HCT116 (cell line): ENCODE measurements around the gene GRIK4. TPM values are rescaled to one million over a fixed set of nuclear protein-coding genes. Genes with fewer than 3 reads are reported as not detected.

ENCODE experiments used
- ATAC-seq: fragments of 200-7000 bp; cut with Tn5 transposase; 2 replicates; pipeline ENCODE4 v1.9.1; 2020; ENCODE audit warnings: mild to moderate bottlenecking, moderate library complexity
- BruUV-seq: library from RNA; stranded (reverse); fragments of 400-500 nt; replicated peaks from 2 replicates; lab custom pipeline; 2021; lab: Mats Ljungman, UMichigan
- CTCF ChIA-PET: fragments of 300-600 bp; sonication (Branson Sonifier 250); formaldehyde crosslinking; loops from one replicate; lab custom pipeline; 2021; ENCODE audit warnings: antibody characterized with exemption; lab: Charles Lee
- POLR2A ChIA-PET: fragments of 300-600, 350-600 bp; sonication (Branson Sonifier 250); formaldehyde crosslinking; loops from one replicate; lab custom pipeline; 2021; ENCODE audit warnings: antibody characterized with exemption; lab: Charles Lee
- RAD21 ChIA-PET, 2 experiments: fragments of 300-600 bp; sonication (Branson Sonifier 250); formaldehyde crosslinking; loops; one replicate each; lab custom pipeline; 2023; ENCODE audit warnings: low total read pairs in 2 of 2; ENCODE audit not compliant: uncharacterized antibody in 2 of 2, unreplicated experiment in 2 of 2, low non-redundant PET in 1 of 2; lab: Charles Lee
- DNase-seq: peaks from one replicate; pipeline ENCODE4 v3.0.0-alpha.2; 2010; ENCODE audit warnings: low read depth, low spot score
- H2AFZ ChIP-seq: fragments of 200-600 bp; shearing (Covaris generic), sonication (generic); 2 replicates; pipeline ENCODE4 v1.6.1; 2017; ENCODE audit warnings: low read depth, mixed run types, mixed read lengths, antibody characterized with exemption, low read length; ENCODE audit not compliant: poor library complexity, severe bottlenecking
- H3K27ac ChIP-seq: 2 replicates; pipeline ENCODE4 v1.5.1; 2012; ENCODE audit warnings: low read depth, low read length
- H3K27me3 ChIP-seq: fragments of 200-600 bp; sonication (generic); 2 replicates; pipeline ENCODE4 v1.6.1; 2016; ENCODE audit warnings: mixed run types, low read length, mixed read lengths; ENCODE audit not compliant: insufficient read depth
- H3K36me3 ChIP-seq, 2 experiments: fragments of 200-500 bp in 1 of 2; fragments of 200-600 bp in 1 of 2; sonication (Bioruptor generic) in 1 of 2; sonication (generic) in 1 of 2; 2 replicates each; pipeline versions ENCODE4 v1.5.1 to v1.6.1; 2014 to 2016; ENCODE audit warnings: low read length in 2 of 2, inconsistent platforms in 1 of 2, mixed read lengths in 1 of 2, mixed run types in 1 of 2; ENCODE audit not compliant: insufficient read depth in 2 of 2, control insufficient read depth in 1 of 2
- H3K4me1 ChIP-seq, 2 experiments: fragments of 200-600 bp in 1 of 2; sonication (generic) in 1 of 2; 2 replicates each; pipeline versions ENCODE4 v1.5.1 to v1.6.1; 2012 to 2017; ENCODE audit warnings: low read length in 2 of 2, inconsistent platforms in 1 of 2, mild to moderate bottlenecking in 1 of 2, mixed read lengths in 1 of 2, mixed run types in 1 of 2, moderate library complexity in 1 of 2; ENCODE audit not compliant: insufficient read depth in 2 of 2, control insufficient read depth in 1 of 2
- H3K4me2 ChIP-seq: fragments of 200-600 bp; sonication (generic); 2 replicates; pipeline ENCODE4 v1.6.1; 2017; ENCODE audit warnings: mixed run types, low read length, mixed read lengths
- H3K4me3 ChIP-seq, 2 experiments: fragments of 200-600 bp in 1 of 2; sonication (generic) in 1 of 2; replicated peaks in 1 of 2; 2 replicates each; pipeline ENCODE4 v1.5.1; 2011 to 2016; ENCODE audit warnings: low read length in 2 of 2, control low read depth in 1 of 2, low read depth in 1 of 2, mild to moderate bottlenecking in 1 of 2, mixed read lengths in 1 of 2, mixed run types in 1 of 2
- H3K79me2 ChIP-seq: fragments of 200-600 bp; sonication (generic); 2 replicates; pipeline ENCODE4 v1.6.1; 2017; ENCODE audit warnings: mild to moderate bottlenecking, mixed run types, low read length, moderate library complexity, mixed read lengths; ENCODE audit not compliant: insufficient read depth
- H3K9ac ChIP-seq: fragments of 200-600 bp; sonication (generic); 2 replicates; pipeline ENCODE4 v1.6.1; 2016; ENCODE audit warnings: low read length, mixed read lengths
- H3K9me2 ChIP-seq: fragments of 200-600 bp; sonication (generic), shearing (Covaris generic); 2 replicates; pipeline ENCODE4 v1.6.1; 2017; ENCODE audit warnings: mixed run types, mild to moderate bottlenecking, moderate library complexity; ENCODE audit not compliant: insufficient read depth
- H3K9me3 ChIP-seq, 2 experiments: fragments of 200-500 bp in 1 of 2; fragments of 200-600 bp in 1 of 2; sonication (Bioruptor generic) in 1 of 2; sonication (generic) in 1 of 2; 2 replicates each; pipeline ENCODE4 v1.6.1; 2014 to 2017; ENCODE audit warnings: low read length in 2 of 2, mixed read lengths in 2 of 2, inconsistent platforms in 1 of 2, low read depth in 1 of 2, mild to moderate bottlenecking in 1 of 2, mixed run types in 1 of 2, moderate library complexity in 1 of 2; ENCODE audit not compliant: control insufficient read depth in 1 of 2, insufficient read depth in 1 of 2
- H4K20me1 ChIP-seq: fragments of 200-600 bp; sonication (generic), shearing (Covaris generic); 2 replicates; pipeline ENCODE4 v1.6.1; 2017; ENCODE audit warnings: mixed run types, mild to moderate bottlenecking, moderate library complexity; ENCODE audit not compliant: insufficient read depth
- CEBPB ChIP-seq: IDR thresholded peaks from 2 replicates; pipeline ENCODE4 v1.6.1; 2012; ENCODE audit warnings: low read depth
- EGR1 ChIP-seq: IDR thresholded peaks from 2 replicates; pipeline ENCODE4 v1.6.1; 2012; ENCODE audit warnings: low read depth
- EZH2 ChIP-seq: fragments of 200-600 bp; sonication (generic); IDR thresholded peaks from 2 replicates; pipeline ENCODE4 v1.6.1; 2017; ENCODE audit warnings: antibody characterized with exemption, mixed run types
- EZH2phosphoT487 ChIP-seq: fragments of 200-600 bp; IDR thresholded peaks from 2 replicates; pipeline ENCODE4 v1.6.1; 2018; ENCODE audit warnings: antibody characterized with exemption, borderline replicate concordance
- JUND ChIP-seq: IDR thresholded peaks from 2 replicates; pipeline ENCODE4 v1.6.1; 2012
- SP1 ChIP-seq: IDR thresholded peaks from 2 replicates; pipeline ENCODE4 v1.6.1; 2012; ENCODE audit warnings: low read depth
- SRF ChIP-seq: IDR thresholded peaks from 2 replicates; pipeline ENCODE4 v1.6.1; 2012; ENCODE audit warnings: low read depth
- intact Hi-C: fragments of 100-400 bp; cut with micrococcal nuclease; formaldehyde crosslinking; loops from 2 replicates; pipeline ENCODE4 v1.10.0; 2022
- total RNA-seq: library from RNA; stranded (reverse); gene quantifications from one replicate; pipeline ENCODE4 v1.2.1, GENCODE V29; 2021; ENCODE audit not compliant: unreplicated experiment
- TF ChIP-seq, protein P1 (sequence below): IDR thresholded peaks from 2 replicates; pipeline ENCODE4 v1.6.1; 2012; ENCODE audit warnings: low read depth
- TF ChIP-seq, protein P2 (sequence below), 3 experiments: fragments of 200-600 bp in 1 of 3; sonication (generic) in 1 of 3; IDR thresholded peaks in 2 of 3; conservative IDR thresholded peaks in 1 of 3; 2 replicates each; pipeline ENCODE4 v1.5.1; 2012 to 2017; ENCODE audit warnings: low read depth in 2 of 3, low read length in 2 of 3, antibody characterized with exemption in 1 of 3, borderline replicate concordance in 1 of 3, control low read depth in 1 of 3, mild to moderate bottlenecking in 1 of 3, mixed read lengths in 1 of 3, mixed run types in 1 of 3, moderate library complexity in 1 of 3; ENCODE audit not compliant: insufficient read depth in 1 of 3
- TF ChIP-seq, protein P3 (sequence below): IDR thresholded peaks from 2 replicates; pipeline ENCODE4 v1.6.1; 2012
- TF ChIP-seq, protein P4 (sequence below): IDR thresholded peaks from 2 replicates; pipeline ENCODE4 v1.6.1; 2011; ENCODE audit warnings: mild to moderate bottlenecking, low read length, moderate library complexity; ENCODE audit not compliant: insufficient replicate concordance; ENCODE audit errors: extremely low read depth
- TF ChIP-seq, protein P5 (sequence below): IDR thresholded peaks from 2 replicates; pipeline ENCODE4 v1.6.1; 2012

Gene GRIK4
- total RNA-seq, 1 experiment from 2014 or later = 0.52 TPM

DNA sequence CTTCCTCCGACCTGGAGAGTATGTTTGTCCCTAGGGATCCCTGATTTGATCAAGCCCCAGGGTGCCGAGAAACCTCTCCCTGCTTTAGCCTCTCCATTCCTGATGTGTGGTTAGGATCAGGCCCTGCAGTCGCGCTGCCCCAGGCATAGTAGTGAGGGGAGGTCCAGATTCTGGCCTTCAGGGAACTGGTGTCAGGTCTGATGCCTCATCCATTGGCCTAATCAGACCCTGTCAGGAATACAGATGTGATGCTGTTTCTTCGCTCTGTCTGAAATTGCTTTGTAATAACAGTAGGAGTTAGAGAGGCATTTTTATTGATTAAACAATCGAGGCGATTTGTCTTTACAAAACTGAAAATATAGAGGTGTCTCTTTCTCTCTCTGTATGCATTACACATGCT lies 75.2 kb downstream of the GRIK4 start:
- no peaks in the 10 kb centered on the region for H4K20me1 ChIP-seq
- BruUV-seq = no TSS peak
- peaks cover 5 to 7% of the 10 kb centered on the region in 2 experiments; a peak in 3 of 4 replicates for H3K4me1 ChIP-seq
- ATAC-seq (no peak), DNase-seq (no peak)
- H2AFZ ChIP-seq = no peak overlapping the region
- H3K9me3 ChIP-seq = peaks cover 4 to 6% of the 10 kb centered on the region in 2 experiments; a peak in 2 of 4 replicates
- no peaks in the 10 kb centered on the region for H3K9me2 ChIP-seq
- H3K9ac ChIP-seq = no peak overlapping the region
- ChIA-PET CTCF (no interaction called here), POLR2A (no interaction called here), RAD21 (no interaction called here)
- H3K27me3 ChIP-seq = no peaks in the 10 kb centered on the region
- intact Hi-C loops = no loop called here
- no peak for TF ChIP-seq EGR1
- no peak for TF ChIP-seq SP1
- TF ChIP-seq, protein P1, sequence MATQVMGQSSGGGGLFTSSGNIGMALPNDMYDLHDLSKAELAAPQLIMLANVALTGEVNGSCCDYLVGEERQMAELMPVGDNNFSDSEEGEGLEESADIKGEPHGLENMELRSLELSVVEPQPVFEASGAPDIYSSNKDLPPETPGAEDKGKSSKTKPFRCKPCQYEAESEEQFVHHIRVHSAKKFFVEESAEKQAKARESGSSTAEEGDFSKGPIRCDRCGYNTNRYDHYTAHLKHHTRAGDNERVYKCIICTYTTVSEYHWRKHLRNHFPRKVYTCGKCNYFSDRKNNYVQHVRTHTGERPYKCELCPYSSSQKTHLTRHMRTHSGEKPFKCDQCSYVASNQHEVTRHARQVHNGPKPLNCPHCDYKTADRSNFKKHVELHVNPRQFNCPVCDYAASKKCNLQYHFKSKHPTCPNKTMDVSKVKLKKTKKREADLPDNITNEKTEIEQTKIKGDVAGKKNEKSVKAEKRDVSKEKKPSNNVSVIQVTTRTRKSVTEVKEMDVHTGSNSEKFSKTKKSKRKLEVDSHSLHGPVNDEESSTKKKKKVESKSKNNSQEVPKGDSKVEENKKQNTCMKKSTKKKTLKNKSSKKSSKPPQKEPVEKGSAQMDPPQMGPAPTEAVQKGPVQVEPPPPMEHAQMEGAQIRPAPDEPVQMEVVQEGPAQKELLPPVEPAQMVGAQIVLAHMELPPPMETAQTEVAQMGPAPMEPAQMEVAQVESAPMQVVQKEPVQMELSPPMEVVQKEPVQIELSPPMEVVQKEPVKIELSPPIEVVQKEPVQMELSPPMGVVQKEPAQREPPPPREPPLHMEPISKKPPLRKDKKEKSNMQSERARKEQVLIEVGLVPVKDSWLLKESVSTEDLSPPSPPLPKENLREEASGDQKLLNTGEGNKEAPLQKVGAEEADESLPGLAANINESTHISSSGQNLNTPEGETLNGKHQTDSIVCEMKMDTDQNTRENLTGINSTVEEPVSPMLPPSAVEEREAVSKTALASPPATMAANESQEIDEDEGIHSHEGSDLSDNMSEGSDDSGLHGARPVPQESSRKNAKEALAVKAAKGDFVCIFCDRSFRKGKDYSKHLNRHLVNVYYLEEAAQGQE = no peak
- no peak for TF ChIP-seq EZH2phosphoT487
- no peak for TF ChIP-seq EZH2
- TF ChIP-seq JUND = no peak
- H3K27ac ChIP-seq = no peak overlapping the region
- H3K36me3 ChIP-seq = no peaks in the 10 kb centered on the region
- H3K4me3 ChIP-seq = no peak overlapping the region
- no peaks in the 10 kb centered on the region for H3K79me2 ChIP-seq
- H3K4me2 ChIP-seq = no peak overlapping the region

DNA sequence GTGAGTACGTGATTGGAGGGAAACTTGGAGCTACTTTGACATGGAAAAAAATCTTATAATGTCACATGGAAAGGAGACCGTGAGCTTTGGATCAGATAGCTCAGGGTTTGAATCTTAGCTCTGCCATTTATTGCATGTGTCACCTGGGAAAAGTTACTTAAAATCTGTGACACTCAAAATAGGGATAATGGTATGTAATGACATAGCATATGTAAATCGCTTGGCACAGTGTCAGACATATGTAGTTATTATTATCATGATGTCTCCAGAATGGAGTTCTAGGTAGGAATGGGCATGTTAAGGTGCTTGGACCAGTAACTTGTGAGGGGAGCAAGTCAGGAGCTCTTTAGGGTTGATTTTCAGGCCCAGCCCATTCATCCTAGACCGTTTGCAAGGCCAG lies 75.8 kb downstream of the GRIK4 start:
- ChIA-PET POLR2A (no interaction called here), RAD21 (no interaction called here), CTCF (no interaction called here)
- Histone ChIP-seq H3K9me3 (peaks cover 4 to 6% of the 10 kb centered on the region in 2 experiments; a peak in 2 of 4 replicates), H3K79me2 (no peaks in the 10 kb centered on the region), H4K20me1 (no peaks in the 10 kb centered on the region), H3K4me1 (peaks cover 5 to 7% of the 10 kb centered on the region in 2 experiments; a peak in 3 of 4 replicates), H3K9me2 (no peaks in the 10 kb centered on the region), H3K27me3 (no peaks in the 10 kb centered on the region), H2AFZ (no peak overlapping the region), H3K36me3 (no peaks in the 10 kb centered on the region), H3K9ac (no peak overlapping the region), H3K4me2 (no peak overlapping the region), H3K4me3 (no peak overlapping the region), H3K27ac (no peak overlapping the region)
- ATAC-seq (no peak), DNase-seq (no peak)
- no TSS peak for BruUV-seq
- intact Hi-C loops = no loop called here
- TF ChIP-seq, protein P2, sequence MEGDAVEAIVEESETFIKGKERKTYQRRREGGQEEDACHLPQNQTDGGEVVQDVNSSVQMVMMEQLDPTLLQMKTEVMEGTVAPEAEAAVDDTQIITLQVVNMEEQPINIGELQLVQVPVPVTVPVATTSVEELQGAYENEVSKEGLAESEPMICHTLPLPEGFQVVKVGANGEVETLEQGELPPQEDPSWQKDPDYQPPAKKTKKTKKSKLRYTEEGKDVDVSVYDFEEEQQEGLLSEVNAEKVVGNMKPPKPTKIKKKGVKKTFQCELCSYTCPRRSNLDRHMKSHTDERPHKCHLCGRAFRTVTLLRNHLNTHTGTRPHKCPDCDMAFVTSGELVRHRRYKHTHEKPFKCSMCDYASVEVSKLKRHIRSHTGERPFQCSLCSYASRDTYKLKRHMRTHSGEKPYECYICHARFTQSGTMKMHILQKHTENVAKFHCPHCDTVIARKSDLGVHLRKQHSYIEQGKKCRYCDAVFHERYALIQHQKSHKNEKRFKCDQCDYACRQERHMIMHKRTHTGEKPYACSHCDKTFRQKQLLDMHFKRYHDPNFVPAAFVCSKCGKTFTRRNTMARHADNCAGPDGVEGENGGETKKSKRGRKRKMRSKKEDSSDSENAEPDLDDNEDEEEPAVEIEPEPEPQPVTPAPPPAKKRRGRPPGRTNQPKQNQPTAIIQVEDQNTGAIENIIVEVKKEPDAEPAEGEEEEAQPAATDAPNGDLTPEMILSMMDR (IDR thresholded peaks at IDR 0.05 in 2 of 3, conservative IDR thresholded peaks at IDR 0.05 in 1 of 3; ENCODE audit: borderline replicate concordance in 1 of 3, insufficient read depth in 1 of 3, low read depth in 2 of 3, low read length in 2 of 3) = no peak
- TF ChIP-seq EZH2phosphoT487 = no peak
- no peak for TF ChIP-seq SP1
- TF ChIP-seq, protein P3, sequence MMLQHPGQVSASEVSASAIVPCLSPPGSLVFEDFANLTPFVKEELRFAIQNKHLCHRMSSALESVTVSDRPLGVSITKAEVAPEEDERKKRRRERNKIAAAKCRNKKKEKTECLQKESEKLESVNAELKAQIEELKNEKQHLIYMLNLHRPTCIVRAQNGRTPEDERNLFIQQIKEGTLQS = no peak
- TF ChIP-seq EZH2 = no peak
- TF ChIP-seq, protein P4, sequence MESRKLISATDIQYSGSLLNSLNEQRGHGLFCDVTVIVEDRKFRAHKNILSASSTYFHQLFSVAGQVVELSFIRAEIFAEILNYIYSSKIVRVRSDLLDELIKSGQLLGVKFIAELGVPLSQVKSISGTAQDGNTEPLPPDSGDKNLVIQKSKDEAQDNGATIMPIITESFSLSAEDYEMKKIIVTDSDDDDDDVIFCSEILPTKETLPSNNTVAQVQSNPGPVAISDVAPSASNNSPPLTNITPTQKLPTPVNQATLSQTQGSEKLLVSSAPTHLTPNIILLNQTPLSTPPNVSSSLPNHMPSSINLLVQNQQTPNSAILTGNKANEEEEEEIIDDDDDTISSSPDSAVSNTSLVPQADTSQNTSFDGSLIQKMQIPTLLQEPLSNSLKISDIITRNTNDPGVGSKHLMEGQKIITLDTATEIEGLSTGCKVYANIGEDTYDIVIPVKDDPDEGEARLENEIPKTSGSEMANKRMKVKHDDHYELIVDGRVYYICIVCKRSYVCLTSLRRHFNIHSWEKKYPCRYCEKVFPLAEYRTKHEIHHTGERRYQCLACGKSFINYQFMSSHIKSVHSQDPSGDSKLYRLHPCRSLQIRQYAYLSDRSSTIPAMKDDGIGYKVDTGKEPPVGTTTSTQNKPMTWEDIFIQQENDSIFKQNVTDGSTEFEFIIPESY = no peak
- no peak for TF ChIP-seq SRF
- TF ChIP-seq CEBPB = no peak
- no peak for TF ChIP-seq JUND
- TF ChIP-seq, protein P5, sequence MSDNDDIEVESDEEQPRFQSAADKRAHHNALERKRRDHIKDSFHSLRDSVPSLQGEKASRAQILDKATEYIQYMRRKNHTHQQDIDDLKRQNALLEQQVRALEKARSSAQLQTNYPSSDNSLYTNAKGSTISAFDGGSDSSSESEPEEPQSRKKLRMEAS = no peak
